Endothelial cell of umbilical vein (primary cell): ENCODE results near the gene CRISPLD2. TPM values are rescaled to one million over a fixed set of nuclear protein-coding genes. Genes with fewer than 3 reads are reported as not detected.

Experiments
- BruUV-seq: library from RNA; stranded (reverse); fragments of 400-500 nt; replicated peaks from 2 replicates; lab custom pipeline; 2021; lab: Mats Ljungman, UMichigan
- CTCF ChIA-PET: fragments of 300-600, 350-600 bp; sonication (Branson Sonifier 250); formaldehyde crosslinking; loops from one replicate; lab custom pipeline; 2021; ENCODE audit warnings: antibody characterized with exemption, inconsistent platforms; lab: Charles Lee
- POLR2A ChIA-PET: fragments of 300-600, 350-600 bp; sonication (Branson Sonifier 250); formaldehyde crosslinking; loops from one replicate; lab custom pipeline; 2021; ENCODE audit warnings: antibody characterized with exemption, inconsistent platforms; lab: Charles Lee
- DNase-seq: peaks from one replicate; pipeline ENCODE4 v3.0.0-alpha.2; 2011; ENCODE audit warnings: low read depth, low spot score
- FAIRE-seq: peaks from 2 replicates; lab custom pipeline; 2011; peaks lifted over from hg19 to GRCh38; lab: Jason Lieb, UNC
- H2AFZ ChIP-seq: 2 replicates; pipeline ENCODE4 v1.6.0; 2012; ENCODE audit warnings: low read depth, low read length, control low read depth, inconsistent platforms
- H3K27ac ChIP-seq: 2 replicates; pipeline ENCODE4 v1.5.1; 2011; ENCODE audit warnings: low read depth, mild to moderate bottlenecking, control low read depth, low read length, moderate library complexity; ENCODE audit not compliant: insufficient read depth
- H3K27me3 ChIP-seq, 2 experiments: 2 replicates each; pipeline versions ENCODE4 v1.6.0 to v1.6.1; 2011; ENCODE audit warnings: low read length in 2 of 2, mixed read lengths in 1 of 2; ENCODE audit not compliant: control insufficient read depth in 2 of 2, insufficient read depth in 2 of 2
- H3K36me3 ChIP-seq, 2 experiments: 2 replicates in 1 of 2; 3 replicates in 1 of 2; pipeline ENCODE4 v1.5.1; 2011; ENCODE audit warnings: low read length in 2 of 2, mild to moderate bottlenecking in 1 of 2, moderate library complexity in 1 of 2; ENCODE audit not compliant: control insufficient read depth in 2 of 2, insufficient read depth in 2 of 2; ENCODE audit errors: extremely low read depth in 1 of 2
- H3K4me1 ChIP-seq: 3 replicates; pipeline ENCODE4 v1.5.1; 2011; ENCODE audit warnings: mild to moderate bottlenecking, low read length; ENCODE audit not compliant: control insufficient read depth, insufficient read depth; ENCODE audit errors: extremely low read depth
- H3K4me2 ChIP-seq: 2 replicates; pipeline ENCODE4 v1.6.1; 2011; ENCODE audit warnings: low read length, control low read depth, mixed read lengths; ENCODE audit not compliant: insufficient read depth
- H3K4me3 ChIP-seq, 3 experiments: fragments of 200-600 bp in 1 of 3; sonication (generic), shearing (Covaris generic) in 1 of 3; replicated peaks in 1 of 3; 2 replicates each; pipeline ENCODE4 v1.5.1; 2011 to 2016; ENCODE audit warnings: control low read depth in 3 of 3, low read length in 3 of 3, mild to moderate bottlenecking in 2 of 3, inconsistent platforms in 1 of 3, low read depth in 1 of 3, moderate library complexity in 1 of 3; ENCODE audit not compliant: insufficient read depth in 1 of 3
- H3K79me2 ChIP-seq: 2 replicates; pipeline ENCODE4 v1.6.0; 2012; ENCODE audit warnings: low read length, inconsistent platforms; ENCODE audit not compliant: control insufficient read depth, insufficient read depth
- H3K9ac ChIP-seq: replicated peaks from 2 replicates; pipeline ENCODE3; 2011; ENCODE audit warnings: low read length, control low read depth; ENCODE audit not compliant: insufficient read depth; ENCODE audit errors: extremely low read depth
- H3K9me1 ChIP-seq: replicated peaks from 3 replicates; pipeline ENCODE4 v1.6.0; 2011; ENCODE audit warnings: mild to moderate bottlenecking, low read length; ENCODE audit not compliant: control insufficient read depth, insufficient read depth; ENCODE audit errors: extremely low read depth
- H3K9me3 ChIP-seq: replicated peaks from 2 replicates; pipeline ENCODE4 v1.5.1; 2012; ENCODE audit warnings: low read length, inconsistent platforms; ENCODE audit not compliant: control insufficient read depth, insufficient read depth
- H4K20me1 ChIP-seq: replicated peaks from 2 replicates; pipeline ENCODE3; 2011; ENCODE audit warnings: mild to moderate bottlenecking, low read length; ENCODE audit not compliant: control insufficient read depth, insufficient read depth; ENCODE audit errors: extremely low read depth
- EZH2 ChIP-seq: IDR thresholded peaks from 2 replicates; pipeline ENCODE4 v1.6.1; 2012; ENCODE audit warnings: borderline replicate concordance, low read depth, mild to moderate bottlenecking, moderate library complexity, low read length, inconsistent platforms; ENCODE audit not compliant: severe bottlenecking
- FOS ChIP-seq: IDR thresholded peaks from 2 replicates; pipeline ENCODE4 v1.6.1; 2011; ENCODE audit warnings: mild to moderate bottlenecking, low read length, moderate library complexity, borderline replicate concordance; ENCODE audit not compliant: insufficient read depth
- GATA2 ChIP-seq: IDR thresholded peaks from 2 replicates; pipeline ENCODE4 v1.7.0; 2011; ENCODE audit warnings: low read depth, mild to moderate bottlenecking, moderate library complexity, mixed read lengths, low read length; ENCODE audit not compliant: insufficient read length, insufficient read depth
- JUN ChIP-seq: IDR thresholded peaks from 2 replicates; pipeline ENCODE4 v1.6.1; 2011; ENCODE audit warnings: borderline replicate concordance, low read depth; ENCODE audit not compliant: insufficient read length, insufficient read depth
- MYC ChIP-seq: IDR thresholded peaks from one replicate; pipeline ENCODE4 v1.6.1; 2011; ENCODE audit warnings: mild to moderate bottlenecking, low read depth, low read length
- POLR2A ChIP-seq: IDR thresholded peaks from 2 replicates; pipeline ENCODE4 v1.6.1; 2012; ENCODE audit warnings: low read depth, mild to moderate bottlenecking, control low read depth, low read length
- POLR2AphosphoS5 ChIP-seq: IDR thresholded peaks from 2 replicates; pipeline ENCODE4 v1.6.1; 2012; ENCODE audit warnings: low read depth, mild to moderate bottlenecking, control low read depth, low read length, moderate library complexity; ENCODE audit not compliant: insufficient read depth
- dilution Hi-C: fragments of 300-500 bp; cut with MboI; formaldehyde crosslinking; loops from one replicate; pipeline ENCODE4 v1.15.0; 2019; ENCODE audit warnings: low sequenced_read_pairs; ENCODE audit not compliant: extremely low pct_ligation_motif_present
- intact Hi-C: fragments of 100-400 bp; cut with micrococcal nuclease; formaldehyde crosslinking; loops from one replicate; pipeline ENCODE4 v1.10.0; 2022
- polyA plus RNA-seq, 4 experiments: library from polyadenylated mRNA; depleted of rRNA in 3 of 4; stranded (reverse) in 3 of 4; unstranded in 1 of 4; fragments of >200 nt; gene quantifications; 2 replicates each; pipeline versions ENCODE4 v1.2.1 to v1.2.3, GENCODE V29; 2011 to 2012; ENCODE audit warnings: missing spikeins in 1 of 4
- total RNA-seq: library from RNA; stranded (reverse); gene quantifications from 2 replicates; pipeline ENCODE4 v1.2.3, GENCODE V29; 2021
- TF ChIP-seq, protein P1 (sequence below): IDR thresholded peaks from 2 replicates; pipeline ENCODE4 v1.6.1; 2011; ENCODE audit not compliant: insufficient read depth, insufficient read length
- TF ChIP-seq, protein P2 (sequence below), 2 donors: IDR thresholded peaks; 1 replicate in 1 of 2; 2 replicates in 1 of 2; pipeline ENCODE4 v1.5.1; 2011; ENCODE audit warnings: low read length in 2 of 2, mild to moderate bottlenecking in 2 of 2, moderate library complexity in 2 of 2, control low read depth in 1 of 2, inconsistent platforms in 1 of 2, low read depth in 1 of 2; ENCODE audit not compliant: insufficient read depth in 1 of 2; ENCODE audit errors: extremely low read depth in 1 of 2

Gene CRISPLD2
- total and polyA plus RNA-seq, 2 donors (not counting 3 experiments of a cell fraction or from before 2014, with no cell fraction given): 0.14 to 0.73 TPM

DNA sequence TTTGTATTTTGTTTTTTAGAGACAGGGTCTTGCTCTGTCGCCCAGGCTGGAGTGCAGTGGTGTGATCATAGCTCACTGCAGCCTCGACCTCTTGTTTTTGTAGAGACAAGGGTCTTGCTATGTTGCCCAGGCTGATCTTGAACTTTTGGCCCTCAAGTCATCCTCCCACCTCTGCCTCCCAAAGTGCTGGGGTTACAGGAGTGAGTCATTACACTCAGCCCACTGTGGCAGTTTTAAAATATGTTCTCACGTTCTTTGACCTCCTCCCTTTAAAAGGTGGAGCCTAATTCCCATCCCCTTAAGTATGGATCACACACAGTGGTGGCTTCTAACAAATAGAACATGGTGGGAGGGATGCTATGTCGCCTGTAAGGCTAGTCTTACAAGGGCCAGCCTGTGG is 123.8 kb downstream of the CRISPLD2 start:
- Histone ChIP-seq H3K36me3 (no peaks in the 10 kb centered on the region), H3K4me2 (no peak overlapping the region), H3K9ac (no peak overlapping the region), H3K27me3 (peaks cover 0 to 2% of the 10 kb centered on the region in 2 experiments), H3K79me2 (no peaks in the 10 kb centered on the region), H3K4me1 (no peaks in the 10 kb centered on the region), H2AFZ (no peak overlapping the region), H3K9me3 (no peaks in the 10 kb centered on the region), H3K27ac (no peak overlapping the region), H4K20me1 (no peaks in the 10 kb centered on the region), H3K9me1 (no peaks in the 10 kb centered on the region), H3K4me3 (no peak overlapping the region)
- intact Hi-C loops (no loop called here), dilution Hi-C loops (no loop called here)
- no TSS peak for BruUV-seq
- FAIRE-seq (no peak), DNase-seq (no peak)
- ChIA-PET POLR2A (no interaction called here), CTCF (interaction anchor here (2.1 kb wide), 1 partner anchor 27 kb away, joined by 8 read pairs; no protein-coding TSS in a partner anchor)
- TF ChIP-seq, protein P1, sequence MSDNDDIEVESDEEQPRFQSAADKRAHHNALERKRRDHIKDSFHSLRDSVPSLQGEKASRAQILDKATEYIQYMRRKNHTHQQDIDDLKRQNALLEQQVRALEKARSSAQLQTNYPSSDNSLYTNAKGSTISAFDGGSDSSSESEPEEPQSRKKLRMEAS: no peak
- TF ChIP-seq GATA2 (no peak), JUN (no peak), EZH2 (no peak), POLR2A (no peak), MYC (no peak), POLR2AphosphoS5 (no peak), FOS (no peak)
- TF ChIP-seq, protein P2, sequence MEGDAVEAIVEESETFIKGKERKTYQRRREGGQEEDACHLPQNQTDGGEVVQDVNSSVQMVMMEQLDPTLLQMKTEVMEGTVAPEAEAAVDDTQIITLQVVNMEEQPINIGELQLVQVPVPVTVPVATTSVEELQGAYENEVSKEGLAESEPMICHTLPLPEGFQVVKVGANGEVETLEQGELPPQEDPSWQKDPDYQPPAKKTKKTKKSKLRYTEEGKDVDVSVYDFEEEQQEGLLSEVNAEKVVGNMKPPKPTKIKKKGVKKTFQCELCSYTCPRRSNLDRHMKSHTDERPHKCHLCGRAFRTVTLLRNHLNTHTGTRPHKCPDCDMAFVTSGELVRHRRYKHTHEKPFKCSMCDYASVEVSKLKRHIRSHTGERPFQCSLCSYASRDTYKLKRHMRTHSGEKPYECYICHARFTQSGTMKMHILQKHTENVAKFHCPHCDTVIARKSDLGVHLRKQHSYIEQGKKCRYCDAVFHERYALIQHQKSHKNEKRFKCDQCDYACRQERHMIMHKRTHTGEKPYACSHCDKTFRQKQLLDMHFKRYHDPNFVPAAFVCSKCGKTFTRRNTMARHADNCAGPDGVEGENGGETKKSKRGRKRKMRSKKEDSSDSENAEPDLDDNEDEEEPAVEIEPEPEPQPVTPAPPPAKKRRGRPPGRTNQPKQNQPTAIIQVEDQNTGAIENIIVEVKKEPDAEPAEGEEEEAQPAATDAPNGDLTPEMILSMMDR (IDR thresholded peaks at IDR 0.05; ENCODE audit: extremely low read depth in 1 of 2, insufficient read depth in 1 of 2, low read depth in 1 of 2, low read length in 2 of 2): no peak
